NCI-H446 (cell line): ENCODE measurements around the gene HELZ.
"Not testable (repeated sequence)": the region's sequence is repeated elsewhere in the genome, so short reads cannot be mapped to it uniquely, and the experiment has no call there.

Source experiments
- DNase-seq, 2 experiments: peaks; one replicate each; lab custom pipeline; 2025; lab: John Stamatoyannopoulos, UW

The HELZ gene

GRCh38 chr17:67113486-67113885, 131.5 kb downstream of the HELZ start:
- DNase-seq = no peak

- DNase-seq = no peak
Observed at GRCh38 chr17:67111808-67112207, 133.2 kb downstream of the HELZ start.

GRCh38 chr17:67111327-67111726, 133.7 kb downstream of the HELZ start:
- DNase-seq = no peak

GRCh38 chr17:67110619-67111018, 134.4 kb downstream of the HELZ start:
- DNase-seq = no peak

- no peak for DNase-seq
Observed at GRCh38 chr17:67109111-67109510, 135.9 kb downstream of the HELZ start.

GRCh38 chr17:67107811-67108775, 136.9 kb downstream of the HELZ start:
- DNase-seq = no peak

GRCh38 chr17:67107171-67107570, 137.8 kb downstream of the HELZ start:
- no peak for DNase-seq

- DNase-seq = no peak
Observed at GRCh38 chr17:67105213-67105612, 139.8 kb downstream of the HELZ start.

GRCh38 chr17:67104641-67105040, 140.4 kb downstream of the HELZ start:
- DNase-seq = not testable (repeated sequence)

- no peak for DNase-seq
Observed at GRCh38 chr17:67098006-67098405, 147.0 kb downstream of the HELZ start.

GRCh38 chr17:67096609-67097008, 148.4 kb downstream of the HELZ start:
- DNase-seq = no peak

- DNase-seq = no peak
Observed at GRCh38 chr17:67095803-67096202, 149.2 kb downstream of the HELZ start.

GRCh38 chr17:67095291-67095690, 149.7 kb downstream of the HELZ start:
- not testable (repeated sequence) for DNase-seq

GRCh38 chr17:67093348-67093747, 151.6 kb downstream of the HELZ start:
- no peak for DNase-seq

GRCh38 chr17:67092710-67093109, 152.3 kb downstream of the HELZ start:
- DNase-seq = not testable (repeated sequence)

GRCh38 chr17:67092291-67092690, 152.7 kb downstream of the HELZ start:
- no peak for DNase-seq

- no peak for DNase-seq
Observed at GRCh38 chr17:67090341-67090740, 154.7 kb downstream of the HELZ start.

GRCh38 chr17:67088639-67089038, 156.4 kb downstream of the HELZ start:
- DNase-seq = no peak

- DNase-seq = no peak
Observed at GRCh38 chr17:67085406-67085805, 159.6 kb downstream of the HELZ start.

GRCh38 chr17:67082107-67082506, 162.9 kb downstream of the HELZ start:
- DNase-seq = no peak

GRCh38 chr17:67080804-67081203, 164.2 kb downstream of the HELZ start:
- no peak for DNase-seq

GRCh38 chr17:67079491-67079890, 165.5 kb downstream of the HELZ start:
- no peak for DNase-seq

GRCh38 chr17:67078292-67078691, 166.7 kb downstream of the HELZ start:
- DNase-seq = no peak

GRCh38 chr17:67076290-67076689, 168.7 kb downstream of the HELZ start:
- no peak for DNase-seq
